GM12873 (cell line): ENCODE measurements around the gene WBP1L.

Experiments
- TF ChIP-seq, protein P1 (sequence below): IDR thresholded peaks from 2 replicates; pipeline ENCODE4 v1.5.1; 2012; ENCODE audit warnings: low read depth, mild to moderate bottlenecking, moderate library complexity, low read length, control low read depth; ENCODE audit not compliant: insufficient read depth; ENCODE audit errors: missing control alignments

The WBP1L gene

DNA sequence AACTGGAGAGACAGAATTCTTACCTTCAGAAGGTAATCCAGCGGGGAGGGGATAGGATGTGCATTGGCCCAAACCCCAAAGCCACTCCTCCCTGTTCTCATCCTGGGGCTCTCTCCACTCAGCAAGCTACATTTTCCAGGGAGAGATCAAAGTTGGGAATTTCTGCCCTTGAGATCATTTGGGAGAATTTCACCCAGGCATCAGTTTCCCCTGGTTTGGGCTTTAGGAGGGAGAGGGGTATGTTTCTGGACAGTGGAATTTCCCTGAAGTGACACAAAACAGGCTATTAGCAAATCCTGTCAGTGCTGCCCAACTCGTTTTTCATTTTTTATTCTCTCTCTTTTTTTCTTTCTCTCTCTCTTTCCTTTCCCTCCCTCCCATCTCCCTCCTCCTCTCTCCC, 57.7 kb downstream of the WBP1L start:
- TF ChIP-seq, protein P1, sequence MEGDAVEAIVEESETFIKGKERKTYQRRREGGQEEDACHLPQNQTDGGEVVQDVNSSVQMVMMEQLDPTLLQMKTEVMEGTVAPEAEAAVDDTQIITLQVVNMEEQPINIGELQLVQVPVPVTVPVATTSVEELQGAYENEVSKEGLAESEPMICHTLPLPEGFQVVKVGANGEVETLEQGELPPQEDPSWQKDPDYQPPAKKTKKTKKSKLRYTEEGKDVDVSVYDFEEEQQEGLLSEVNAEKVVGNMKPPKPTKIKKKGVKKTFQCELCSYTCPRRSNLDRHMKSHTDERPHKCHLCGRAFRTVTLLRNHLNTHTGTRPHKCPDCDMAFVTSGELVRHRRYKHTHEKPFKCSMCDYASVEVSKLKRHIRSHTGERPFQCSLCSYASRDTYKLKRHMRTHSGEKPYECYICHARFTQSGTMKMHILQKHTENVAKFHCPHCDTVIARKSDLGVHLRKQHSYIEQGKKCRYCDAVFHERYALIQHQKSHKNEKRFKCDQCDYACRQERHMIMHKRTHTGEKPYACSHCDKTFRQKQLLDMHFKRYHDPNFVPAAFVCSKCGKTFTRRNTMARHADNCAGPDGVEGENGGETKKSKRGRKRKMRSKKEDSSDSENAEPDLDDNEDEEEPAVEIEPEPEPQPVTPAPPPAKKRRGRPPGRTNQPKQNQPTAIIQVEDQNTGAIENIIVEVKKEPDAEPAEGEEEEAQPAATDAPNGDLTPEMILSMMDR, result no peak

GRCh38 chr10:102801978-102802377, 58.2 kb downstream of the WBP1L start:
- TF ChIP-seq, protein P1, result no peak

DNA sequence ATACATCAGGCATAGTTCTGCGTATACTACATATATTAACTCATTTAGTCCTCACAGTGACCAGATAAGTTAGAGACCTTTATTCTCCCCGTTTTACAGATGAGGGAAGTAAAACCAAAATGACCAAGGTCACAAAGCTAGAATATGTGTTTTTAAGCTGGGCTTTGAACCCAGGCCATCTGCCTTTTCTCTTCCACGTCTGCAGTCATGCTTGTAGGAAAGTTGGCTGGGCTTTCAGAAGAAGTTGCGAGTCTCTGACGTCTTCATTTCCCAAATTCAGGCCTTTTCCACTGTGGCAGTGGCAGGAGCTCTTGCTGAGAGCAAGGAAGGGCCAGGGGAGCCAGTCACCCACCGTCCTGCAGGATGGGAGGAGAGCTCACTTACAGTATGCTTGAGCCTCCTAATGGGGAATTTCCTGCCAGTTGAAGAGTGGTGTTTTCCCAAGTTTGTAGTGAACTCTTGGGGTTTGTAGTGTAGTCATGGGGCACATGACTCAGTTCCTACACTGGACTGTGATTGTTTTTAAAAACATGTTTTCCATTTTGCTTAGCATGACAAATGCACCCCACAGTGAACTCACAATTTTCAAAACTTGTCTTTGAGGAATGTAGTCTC, 59.3 kb downstream of the WBP1L start:
- TF ChIP-seq, protein P1, result no peak

DNA sequence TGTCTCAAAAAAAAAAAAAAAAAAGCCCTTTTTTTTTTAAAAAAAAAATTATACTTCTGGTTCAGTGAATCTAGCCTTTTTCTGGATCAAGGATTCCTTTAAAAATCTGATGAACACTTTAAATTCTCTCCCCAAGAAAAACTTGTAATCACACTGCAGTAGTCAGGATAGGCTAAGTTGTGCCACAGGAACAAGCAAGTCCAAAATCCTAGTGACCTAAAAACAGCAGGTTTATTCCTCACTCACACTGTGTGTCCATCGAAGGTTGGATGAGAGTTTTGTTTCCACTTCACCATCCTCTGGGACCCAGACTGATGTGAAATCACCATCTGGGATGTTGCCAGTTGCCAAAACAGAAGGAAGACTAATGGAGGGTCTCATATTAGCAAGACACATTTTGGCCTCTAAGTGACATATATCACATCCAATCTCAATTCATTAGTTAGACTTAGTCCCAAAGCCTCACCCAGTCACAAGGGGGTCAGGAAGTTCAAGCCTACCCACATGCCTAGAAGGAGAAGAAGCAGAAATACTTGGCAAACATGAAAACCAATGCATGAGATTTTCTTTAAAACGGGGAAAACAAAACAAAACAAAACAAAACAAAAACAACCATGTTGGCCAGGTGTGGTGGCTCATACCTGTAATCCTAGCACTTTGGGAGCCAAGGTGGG, 60.8 kb downstream of the WBP1L start:
- TF ChIP-seq, protein P1, result no peak

GRCh38 chr10:102808380-102808779, 64.6 kb downstream of the WBP1L start:
- TF ChIP-seq, protein P1, result no peak

GRCh38 chr10:102811346-102811745, 67.6 kb downstream of the WBP1L start:
- TF ChIP-seq, protein P1, result no peak

DNA sequence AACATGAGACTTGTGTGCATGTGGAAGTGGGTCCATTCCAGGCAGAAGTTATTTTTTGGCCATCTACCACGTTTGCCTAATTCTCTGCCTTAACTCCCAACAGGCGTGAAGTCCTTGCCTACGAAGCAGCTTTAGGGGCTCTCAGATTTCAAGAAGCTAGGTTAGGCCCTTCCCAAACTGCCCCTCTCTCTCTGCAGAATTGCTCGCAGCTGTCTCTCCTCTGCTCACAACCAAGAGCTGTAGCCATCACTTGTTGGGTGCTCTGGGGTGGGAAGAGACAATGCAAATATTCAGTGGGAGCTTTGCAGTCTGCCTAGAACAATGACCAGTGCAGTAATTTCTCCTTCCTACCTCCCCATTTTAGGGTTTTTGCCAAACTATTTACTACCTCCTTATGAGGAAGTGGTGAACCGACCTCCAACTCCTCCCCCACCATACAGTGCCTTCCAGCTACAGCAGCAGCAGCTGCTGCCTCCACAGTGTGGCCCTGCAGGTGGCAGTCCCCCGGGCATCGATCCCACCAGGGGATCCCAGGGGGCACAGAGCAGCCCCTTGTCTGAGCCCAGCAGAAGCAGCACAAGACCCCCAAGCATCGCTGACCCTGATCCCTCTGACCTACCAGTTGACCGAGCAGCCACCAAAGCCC, 68.6 kb downstream of the WBP1L start:
- TF ChIP-seq, protein P1, result no peak
